ENCODE measurements around the gene IQGAP3.

DNA sequence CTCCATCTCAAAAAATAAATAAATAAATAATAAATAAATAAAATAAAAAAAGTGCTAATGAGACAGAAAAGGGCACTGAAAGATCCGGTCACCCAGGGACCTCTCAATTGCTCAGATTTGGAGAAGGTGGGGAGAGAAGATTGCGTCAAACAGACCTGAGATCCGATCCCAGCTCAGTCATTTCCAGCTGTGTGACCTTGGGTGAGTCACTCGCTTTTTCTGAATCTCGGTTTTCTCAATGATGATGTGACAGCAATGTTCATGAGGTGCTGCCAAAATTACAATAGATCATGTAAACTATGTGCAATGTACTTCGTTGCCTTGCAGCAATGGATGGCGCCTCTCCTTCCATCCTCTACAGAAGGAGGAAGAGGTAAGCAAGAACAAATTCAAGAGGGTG lies 60.7 kb downstream of the IQGAP3 start:
- no peak for TF ChIP-seq POLR2A (IDR thresholded peaks at IDR 0.05; ENCODE audit: low read depth, low read length)
- no peak for TF ChIP-seq TAF1 (IDR thresholded peaks at IDR 0.05; ENCODE audit: borderline replicate concordance, low read depth, low read length)

Measured in GM12892 (cell line).